Liver (tissue), 9 donors: ENCODE results near the gene PSMD5. TPM values are rescaled to one million over a fixed set of nuclear protein-coding genes. Genes with fewer than 3 reads are reported as not detected.

Experiments used
- DNase-seq: peaks from one replicate; pipeline ENCODE4 v3.0.0-alpha.2; 2017; ENCODE audit warnings: low spot score
- H3K27ac ChIP-seq, 2 donors: one replicate each; pipeline ENCODE4 v1.7.0; 2013; ENCODE audit warnings: inconsistent platforms in 2 of 2, low read length in 2 of 2, control low read depth in 1 of 2, low read depth in 1 of 2, mild to moderate bottlenecking in 1 of 2
- H3K27me3 ChIP-seq, 4 donors: one replicate each; pipeline versions ENCODE4 v1.6.1 to v1.7.0; 2013; ENCODE audit warnings: low read length in 3 of 4, inconsistent platforms in 1 of 4, mild to moderate bottlenecking in 1 of 4, moderate library complexity in 1 of 4; ENCODE audit not compliant: control insufficient read depth in 4 of 4, insufficient read depth in 4 of 4
- H3K36me3 ChIP-seq, 4 donors: one replicate each; pipeline versions ENCODE4 v1.6.1 to v1.7.0; 2013; ENCODE audit warnings: low read length in 3 of 4, mild to moderate bottlenecking in 3 of 4, low read depth in 1 of 4, moderate library complexity in 1 of 4; ENCODE audit not compliant: control insufficient read depth in 4 of 4, insufficient read depth in 3 of 4
- H3K4me1 ChIP-seq, 4 donors: one replicate each; pipeline versions ENCODE4 v1.6.1 to v1.7.0; 2013; ENCODE audit warnings: low read length in 3 of 4, mild to moderate bottlenecking in 3 of 4, moderate library complexity in 1 of 4; ENCODE audit not compliant: control insufficient read depth in 4 of 4, insufficient read depth in 4 of 4
- H3K4me3 ChIP-seq, 3 donors: one replicate each; pipeline versions ENCODE4 v1.6.1 to v1.7.0; 2013; ENCODE audit warnings: low read length in 3 of 3, control low read depth in 1 of 3, low read depth in 1 of 3, mild to moderate bottlenecking in 1 of 3
- H3K9ac ChIP-seq, 2 donors: one replicate each; pipeline ENCODE4 v1.7.0; 2013; ENCODE audit warnings: low read length in 2 of 2, mild to moderate bottlenecking in 2 of 2, moderate library complexity in 2 of 2, control low read depth in 1 of 2, low read depth in 1 of 2
- H3K9me3 ChIP-seq, 4 donors: one replicate each; pipeline versions ENCODE4 v1.6.1 to v1.7.0; 2013; ENCODE audit warnings: low read length in 3 of 4; ENCODE audit not compliant: control insufficient read depth in 4 of 4
- EGR1 ChIP-seq, 2 donors: IDR thresholded peaks; 2 replicates each; pipeline ENCODE4 v1.6.1; 2016 to 2018; ENCODE audit warnings: antibody characterized with exemption in 2 of 2, low read depth in 2 of 2
- FOXA1 ChIP-seq: IDR thresholded peaks from 2 replicates; pipeline ENCODE4 v1.6.1; 2016; ENCODE audit warnings: antibody characterized with exemption
- FOXA2 ChIP-seq: IDR thresholded peaks from 2 replicates; pipeline ENCODE4 v1.6.1; 2016; ENCODE audit warnings: antibody characterized with exemption
- GABPA ChIP-seq, 2 donors: IDR thresholded peaks in 1 of 2; conservative IDR thresholded peaks in 1 of 2; 2 replicates each; pipeline ENCODE4 v1.6.1; 2016; ENCODE audit warnings: antibody characterized with exemption in 2 of 2, mild to moderate bottlenecking in 1 of 2, moderate library complexity in 1 of 2
- HNF4A ChIP-seq, 2 donors: conservative IDR thresholded peaks; 2 replicates each; pipeline ENCODE4 v1.6.1; 2016; ENCODE audit warnings: antibody characterized with exemption in 2 of 2, mild to moderate bottlenecking in 2 of 2
- JUND ChIP-seq, 2 donors: IDR thresholded peaks; 2 replicates each; pipeline ENCODE4 v1.6.1; 2016; ENCODE audit warnings: antibody characterized with exemption in 2 of 2
- MAX ChIP-seq: IDR thresholded peaks from 2 replicates; pipeline ENCODE4 v1.6.1; 2016; ENCODE audit warnings: antibody characterized with exemption
- NR2F2 ChIP-seq: IDR thresholded peaks from 2 replicates; pipeline ENCODE4 v1.6.1; 2016; ENCODE audit warnings: antibody characterized with exemption
- RAD21 ChIP-seq, 2 donors: IDR thresholded peaks; 2 replicates each; pipeline ENCODE4 v1.6.1; 2016; ENCODE audit warnings: antibody characterized with exemption in 2 of 2, mild to moderate bottlenecking in 2 of 2
- REST ChIP-seq: IDR thresholded peaks from 2 replicates; pipeline ENCODE4 v1.6.1; 2016; ENCODE audit warnings: antibody characterized with exemption, mild to moderate bottlenecking
- RXRA ChIP-seq, 2 donors: IDR thresholded peaks; 2 replicates each; pipeline ENCODE4 v1.6.1; 2017 to 2018; ENCODE audit warnings: antibody characterized with exemption in 2 of 2, mild to moderate bottlenecking in 1 of 2
- TAF1 ChIP-seq: conservative IDR thresholded peaks from 2 replicates; pipeline ENCODE4 v1.6.1; 2016; ENCODE audit warnings: antibody characterized with exemption, mild to moderate bottlenecking
- YY1 ChIP-seq: IDR thresholded peaks from 2 replicates; pipeline ENCODE4 v1.6.1; 2016; ENCODE audit warnings: antibody characterized with exemption, mild to moderate bottlenecking
- WGBS: extraction: QIAGEN DNeasy Blood & Tissue Kit; methylation state at CpG from one replicate; pipeline ENCODE4 v1.1.7; 2013; 5-methylcytosine and 5-hydroxymethylcytosine counted together
- polyA plus RNA-seq, 2 donors: library from polyadenylated mRNA; stranded (reverse) in 1 of 2; unstranded in 1 of 2; fragments of 200-250 nt in 1 of 2; fragments of >200 nt in 1 of 2; fragmentation: Nextera tagmentation in 1 of 2; extraction: Ambion mirVana in 1 of 2; gene quantifications; one replicate each; pipeline versions ENCODE4 v1.2.1 to v1.2.3, GENCODE V29; 2013 to 2015
- total RNA-seq, 2 donors: library from RNA; depleted of rRNA; stranded (reverse); fragments of >200 nt; gene quantifications; one replicate each; pipeline ENCODE4 v1.2.3, GENCODE V29; 2014
- TF ChIP-seq, protein P1 (sequence below): IDR thresholded peaks from 2 replicates; pipeline ENCODE4 v1.6.1; 2016; ENCODE audit warnings: antibody characterized with exemption
- TF ChIP-seq, protein P2 (sequence below): IDR thresholded peaks from 2 replicates; pipeline ENCODE4 v1.6.1; 2016; ENCODE audit warnings: antibody characterized with exemption
- TF ChIP-seq, protein P3 (sequence below): fragments of 150-350 bp; IDR thresholded peaks from 2 replicates; pipeline ENCODE4 v1.5.1; 2017; ENCODE audit warnings: improper control_type of control experiment, low read depth, low read length; ENCODE audit not compliant: missing input control
- donor health status: healthy.
- donor health status: healthy.
- donor health status: healthy.
- donor health status: healthy.
- donor health status: healthy.

The PSMD5 gene
- total and polyA plus RNA-seq, 4 donors = 10.9 to 19.1 (median 16.0) TPM

DNA sequence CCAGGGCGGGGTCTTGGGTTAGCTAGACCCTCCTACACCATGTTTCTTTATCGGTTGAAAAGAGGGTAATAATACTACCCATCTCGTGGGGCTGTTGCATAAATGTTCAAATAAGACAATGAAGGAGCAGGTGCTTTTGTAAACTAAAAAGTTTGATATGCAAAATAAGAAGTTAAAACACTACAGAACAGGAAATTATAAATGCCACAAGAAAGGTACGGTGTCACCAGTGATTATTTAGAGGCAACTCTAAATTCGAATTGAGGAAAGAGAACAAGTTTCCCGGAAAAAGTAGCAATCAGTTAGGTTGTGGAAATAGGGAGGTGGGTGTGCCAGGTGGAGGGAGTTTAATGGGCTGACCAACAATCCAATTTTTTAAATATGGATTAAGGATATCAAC lies 36.7 kb upstream of the PSMD5 start:
- WGBS = 82% methylated on average over 6 of the region's 6 CpGs
- TF ChIP-seq HNF4A (conservative IDR thresholded peaks at IDR 0.05) (no peak), GABPA (IDR thresholded peaks at IDR 0.05 in 1 of 2, conservative IDR thresholded peaks at IDR 0.05 in 1 of 2) (no peak), JUND (IDR thresholded peaks at IDR 0.05) (no peak), NR2F2 (no peak), REST (no peak), MAX (no peak), YY1 (no peak), EGR1 (IDR thresholded peaks at IDR 0.05; ENCODE audit: low read depth in 2 of 2) (no peak), FOXA1 (no peak), FOXA2 (no peak), RAD21 (IDR thresholded peaks at IDR 0.05) (no peak), TAF1 (no peak)
- TF ChIP-seq, protein P1, sequence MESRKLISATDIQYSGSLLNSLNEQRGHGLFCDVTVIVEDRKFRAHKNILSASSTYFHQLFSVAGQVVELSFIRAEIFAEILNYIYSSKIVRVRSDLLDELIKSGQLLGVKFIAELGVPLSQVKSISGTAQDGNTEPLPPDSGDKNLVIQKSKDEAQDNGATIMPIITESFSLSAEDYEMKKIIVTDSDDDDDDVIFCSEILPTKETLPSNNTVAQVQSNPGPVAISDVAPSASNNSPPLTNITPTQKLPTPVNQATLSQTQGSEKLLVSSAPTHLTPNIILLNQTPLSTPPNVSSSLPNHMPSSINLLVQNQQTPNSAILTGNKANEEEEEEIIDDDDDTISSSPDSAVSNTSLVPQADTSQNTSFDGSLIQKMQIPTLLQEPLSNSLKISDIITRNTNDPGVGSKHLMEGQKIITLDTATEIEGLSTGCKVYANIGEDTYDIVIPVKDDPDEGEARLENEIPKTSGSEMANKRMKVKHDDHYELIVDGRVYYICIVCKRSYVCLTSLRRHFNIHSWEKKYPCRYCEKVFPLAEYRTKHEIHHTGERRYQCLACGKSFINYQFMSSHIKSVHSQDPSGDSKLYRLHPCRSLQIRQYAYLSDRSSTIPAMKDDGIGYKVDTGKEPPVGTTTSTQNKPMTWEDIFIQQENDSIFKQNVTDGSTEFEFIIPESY = no peak
- TF ChIP-seq, protein P2, sequence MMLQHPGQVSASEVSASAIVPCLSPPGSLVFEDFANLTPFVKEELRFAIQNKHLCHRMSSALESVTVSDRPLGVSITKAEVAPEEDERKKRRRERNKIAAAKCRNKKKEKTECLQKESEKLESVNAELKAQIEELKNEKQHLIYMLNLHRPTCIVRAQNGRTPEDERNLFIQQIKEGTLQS = no peak
- no peaks in the 10 kb centered on the region for H3K36me3 ChIP-seq
- peaks cover 2 to 10% (median 4%) of the 10 kb centered on the region in 4 donors for H3K4me1 ChIP-seq
- no peak overlapping the region for H3K27ac ChIP-seq
- H3K27me3 ChIP-seq = no peaks in the 10 kb centered on the region
- no peak overlapping the region for H3K9ac ChIP-seq
- no peak overlapping the region for H3K4me3 ChIP-seq
- DNase-seq = no peak
- no peaks in the 10 kb centered on the region for H3K9me3 ChIP-seq

DNA sequence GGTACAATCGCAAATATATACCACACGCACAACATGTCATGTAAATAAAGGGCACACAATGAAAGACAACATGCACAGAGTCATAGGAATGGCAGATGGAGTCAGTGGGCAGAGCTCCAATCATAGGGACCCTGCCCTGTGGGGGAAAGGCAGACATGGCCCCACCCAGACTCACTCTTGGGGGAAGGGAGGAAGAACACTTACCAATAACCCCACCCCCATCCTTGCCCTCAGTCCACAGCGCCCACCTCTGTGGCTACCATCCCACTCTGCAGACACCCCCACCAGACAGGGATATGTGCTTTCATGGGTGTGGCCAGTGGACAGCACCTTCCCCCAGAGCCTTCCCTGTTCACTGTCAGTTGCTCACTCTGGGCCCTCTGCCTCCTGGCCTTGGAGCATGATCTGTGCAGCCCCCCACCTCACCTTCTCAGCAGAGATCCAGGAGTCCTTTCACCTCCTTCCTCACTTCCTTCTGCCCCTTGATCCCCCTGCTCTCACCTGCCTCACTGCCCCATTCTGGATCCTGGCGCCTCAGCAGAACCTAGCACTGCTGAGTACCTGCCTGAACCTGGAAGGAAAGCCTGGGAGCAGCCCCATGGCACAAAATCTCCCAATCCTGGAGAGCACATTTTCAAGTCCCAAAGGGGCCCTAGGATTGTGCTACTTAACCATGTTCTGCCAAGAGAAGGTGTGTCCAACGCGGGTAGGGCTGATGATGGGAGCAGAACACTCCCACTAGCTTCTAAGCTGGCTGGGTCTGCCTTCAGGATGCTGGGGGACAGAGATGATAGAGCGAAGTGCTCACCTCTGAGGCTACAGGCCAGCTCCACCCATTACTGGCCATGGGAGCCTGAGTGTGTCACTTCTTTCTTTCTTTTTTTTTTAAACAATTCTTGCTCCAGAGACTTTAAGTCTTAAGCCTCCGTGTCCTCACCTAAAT lies 35.7 kb upstream of the PSMD5 start:
- Histone ChIP-seq H3K4me3 (no peak overlapping the region), H3K4me1 (peaks cover 2 to 10% (median 4%) of the 10 kb centered on the region in 4 donors), H3K36me3 (no peaks in the 10 kb centered on the region), H3K27ac (no peak overlapping the region), H3K9me3 (no peaks in the 10 kb centered on the region), H3K27me3 (no peaks in the 10 kb centered on the region), H3K9ac (peak overlapping the region in 1 of 2 donors; percentile 20)
- 81% methylated on average over 8 of the region's 8 CpGs for WGBS
- TF ChIP-seq REST = no peak
- no peak for TF ChIP-seq TAF1
- TF ChIP-seq, protein P2 = no peak
- no peak for TF ChIP-seq GABPA (IDR thresholded peaks at IDR 0.05 in 1 of 2, conservative IDR thresholded peaks at IDR 0.05 in 1 of 2)
- TF ChIP-seq HNF4A (conservative IDR thresholded peaks at IDR 0.05) = no peak
- TF ChIP-seq MAX = no peak
- no peak for TF ChIP-seq RXRA (IDR thresholded peaks at IDR 0.05)
- TF ChIP-seq, protein P3, sequence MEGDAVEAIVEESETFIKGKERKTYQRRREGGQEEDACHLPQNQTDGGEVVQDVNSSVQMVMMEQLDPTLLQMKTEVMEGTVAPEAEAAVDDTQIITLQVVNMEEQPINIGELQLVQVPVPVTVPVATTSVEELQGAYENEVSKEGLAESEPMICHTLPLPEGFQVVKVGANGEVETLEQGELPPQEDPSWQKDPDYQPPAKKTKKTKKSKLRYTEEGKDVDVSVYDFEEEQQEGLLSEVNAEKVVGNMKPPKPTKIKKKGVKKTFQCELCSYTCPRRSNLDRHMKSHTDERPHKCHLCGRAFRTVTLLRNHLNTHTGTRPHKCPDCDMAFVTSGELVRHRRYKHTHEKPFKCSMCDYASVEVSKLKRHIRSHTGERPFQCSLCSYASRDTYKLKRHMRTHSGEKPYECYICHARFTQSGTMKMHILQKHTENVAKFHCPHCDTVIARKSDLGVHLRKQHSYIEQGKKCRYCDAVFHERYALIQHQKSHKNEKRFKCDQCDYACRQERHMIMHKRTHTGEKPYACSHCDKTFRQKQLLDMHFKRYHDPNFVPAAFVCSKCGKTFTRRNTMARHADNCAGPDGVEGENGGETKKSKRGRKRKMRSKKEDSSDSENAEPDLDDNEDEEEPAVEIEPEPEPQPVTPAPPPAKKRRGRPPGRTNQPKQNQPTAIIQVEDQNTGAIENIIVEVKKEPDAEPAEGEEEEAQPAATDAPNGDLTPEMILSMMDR = no peak
- no peak for DNase-seq
